ENCODE data around the gene SETD5. TPM values are rescaled to one million over a fixed set of nuclear protein-coding genes. Genes with fewer than 3 reads are reported as not detected.

The SETD5 gene
- polyA plus RNA-seq, 3 donors = 103 to 165 (median 163) TPM

DNA sequence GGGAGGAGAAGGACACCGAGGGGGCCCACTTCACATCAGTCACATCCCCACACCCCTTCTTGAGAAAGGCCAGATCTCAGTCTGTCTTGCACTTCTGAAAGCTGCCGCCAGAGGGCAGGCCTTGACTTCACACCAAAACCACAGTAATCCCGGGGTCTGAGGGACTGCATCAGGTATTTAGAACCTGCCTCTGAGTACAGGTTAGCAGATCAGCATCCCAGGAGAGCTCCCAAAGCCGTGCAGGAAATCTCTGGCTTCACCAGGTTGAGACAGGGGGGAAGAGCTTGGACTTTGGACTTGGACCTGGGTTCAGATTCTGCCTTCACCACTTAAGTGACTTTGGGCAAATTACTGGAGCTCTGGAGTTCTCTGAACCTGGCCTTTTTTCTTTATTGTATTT is 105.9 kb downstream of the SETD5 start:
- DNase-seq = peak; percentile 69

DNA sequence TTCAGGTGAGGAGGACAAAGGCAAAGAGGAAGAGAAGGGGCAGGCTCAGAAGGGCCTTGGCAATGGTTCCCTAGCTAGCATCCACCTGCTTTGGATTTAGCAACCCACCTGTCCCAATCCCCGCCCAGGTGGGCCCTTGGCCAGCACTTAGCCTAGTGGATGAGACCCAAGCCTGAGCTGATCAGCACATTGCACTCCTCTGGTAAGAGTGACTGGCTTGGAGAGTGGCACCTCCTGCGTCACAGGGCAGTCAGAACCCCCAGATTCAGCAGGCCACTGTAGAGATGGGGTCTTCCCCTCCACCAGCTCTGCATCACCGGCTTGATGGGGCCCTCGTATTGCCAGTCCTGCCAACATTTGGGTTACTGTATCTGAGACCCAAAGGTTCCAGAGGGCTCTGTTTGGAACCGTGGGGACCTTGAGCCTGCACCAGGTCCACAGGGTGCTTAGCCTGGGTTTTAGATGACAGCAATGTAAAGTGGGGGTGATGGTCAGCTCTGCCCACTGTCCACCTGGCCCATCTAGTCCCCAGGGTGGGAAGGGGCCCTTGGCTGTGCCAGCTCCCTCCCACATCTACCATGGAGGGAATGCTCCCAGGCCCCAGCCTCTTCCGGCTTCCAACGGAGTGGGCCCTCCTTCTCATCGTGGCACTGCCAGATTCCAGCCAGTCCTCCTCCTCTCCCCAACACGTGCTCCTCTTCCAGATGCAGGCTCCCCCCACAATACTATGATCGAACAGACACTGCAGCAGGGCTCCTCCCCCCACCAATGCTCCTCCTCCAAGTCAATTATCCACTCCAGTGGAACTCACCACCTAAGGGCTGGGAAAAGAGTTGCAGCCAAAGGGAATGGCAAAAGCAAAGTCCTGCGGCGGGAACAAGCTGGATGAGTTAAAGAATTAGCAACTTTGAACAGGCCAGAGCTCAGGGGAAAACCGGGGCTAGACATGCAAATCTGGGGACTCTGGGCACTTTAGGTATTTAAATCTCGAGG is 110.5 kb downstream of the SETD5 start:
- DNase-seq = no peak

DNA sequence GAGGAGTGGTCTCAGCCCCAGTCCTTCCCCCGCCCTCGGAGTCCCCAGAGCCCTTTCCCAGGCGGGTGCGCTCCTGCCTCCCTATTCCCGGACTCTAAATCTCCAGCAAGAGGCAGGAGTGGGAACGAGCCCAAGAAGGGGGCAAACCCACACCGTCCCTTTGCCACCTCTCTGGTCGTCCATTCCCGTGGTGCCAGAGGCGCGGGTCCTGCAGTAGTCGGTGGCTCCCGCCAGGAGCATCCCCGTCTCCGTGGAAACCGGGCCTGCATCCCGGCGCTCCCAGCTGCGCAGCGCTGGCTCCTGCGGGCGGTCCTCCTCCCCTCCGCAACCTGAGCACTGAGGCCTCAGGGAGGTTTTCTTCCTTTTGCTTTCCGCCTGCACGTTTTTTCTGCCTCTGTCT is 111.4 kb downstream of the SETD5 start:
- no peak for DNase-seq

DNA sequence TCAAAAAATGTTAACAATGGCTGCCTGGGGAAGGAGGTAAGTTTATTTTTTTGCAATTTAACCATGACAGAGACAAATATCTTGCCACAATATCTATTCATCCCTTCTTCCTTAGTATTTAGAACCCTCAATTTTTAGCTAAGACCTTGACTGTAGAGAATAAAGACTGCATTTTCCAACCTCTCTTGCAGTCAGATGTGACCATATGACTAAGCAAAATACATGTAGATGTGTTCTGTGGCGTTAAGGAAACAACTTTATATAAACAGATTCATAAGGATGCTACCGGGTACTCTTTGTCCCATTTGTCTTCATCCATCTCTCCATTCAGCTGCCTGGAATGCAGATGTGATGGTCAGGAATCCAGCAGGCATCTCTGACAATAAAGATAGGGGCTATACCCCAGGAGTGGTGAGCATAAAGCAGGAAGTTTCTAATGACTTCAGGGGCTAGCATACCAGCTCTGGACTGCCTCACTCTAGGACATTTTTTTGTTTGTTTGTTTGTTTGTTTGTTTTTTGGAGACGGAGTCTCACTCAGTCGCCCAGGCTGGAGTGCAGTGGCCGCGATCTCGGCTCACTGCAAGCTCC is 115.1 kb downstream of the SETD5 start:
- no peak for DNase-seq

DNA sequence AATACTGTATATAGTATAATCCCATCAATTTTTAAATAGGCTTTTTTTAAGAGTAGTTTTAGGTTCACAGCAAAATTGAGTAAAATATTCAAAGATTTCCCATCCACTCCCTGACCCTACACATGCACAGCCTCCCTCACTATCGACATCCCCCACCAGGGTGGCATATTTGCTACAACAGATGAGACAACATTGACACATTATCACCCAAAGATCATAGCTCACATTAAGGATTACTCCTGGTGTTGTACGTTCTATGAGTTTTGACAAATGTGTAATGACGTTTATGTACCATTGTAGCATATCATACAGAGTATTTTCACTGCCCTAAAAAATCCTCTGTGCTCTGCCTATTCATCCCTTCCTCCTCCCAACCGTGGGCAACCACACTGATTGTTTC is 116.9 kb downstream of the SETD5 start:
- no peak for DNase-seq

DNA sequence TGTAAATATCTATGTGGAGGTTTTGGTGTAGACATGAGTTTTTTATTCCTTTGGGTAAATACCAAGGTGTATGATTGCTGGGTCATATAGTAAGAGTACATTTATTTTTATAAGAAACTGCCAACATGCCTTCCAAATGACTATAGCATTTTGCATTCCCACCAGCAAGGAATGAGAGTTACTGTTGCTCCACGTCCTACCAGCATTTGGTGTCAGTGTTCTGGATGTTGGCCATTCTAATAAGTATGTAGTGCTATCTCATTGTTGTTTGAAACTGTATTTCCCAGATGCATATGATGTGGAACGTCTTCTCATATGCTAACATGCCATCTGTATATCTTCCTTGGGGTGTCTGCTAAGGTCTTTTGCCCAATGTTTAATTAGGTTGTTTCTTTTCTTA is 117.5 kb downstream of the SETD5 start:
- DNase-seq = no peak

DNA sequence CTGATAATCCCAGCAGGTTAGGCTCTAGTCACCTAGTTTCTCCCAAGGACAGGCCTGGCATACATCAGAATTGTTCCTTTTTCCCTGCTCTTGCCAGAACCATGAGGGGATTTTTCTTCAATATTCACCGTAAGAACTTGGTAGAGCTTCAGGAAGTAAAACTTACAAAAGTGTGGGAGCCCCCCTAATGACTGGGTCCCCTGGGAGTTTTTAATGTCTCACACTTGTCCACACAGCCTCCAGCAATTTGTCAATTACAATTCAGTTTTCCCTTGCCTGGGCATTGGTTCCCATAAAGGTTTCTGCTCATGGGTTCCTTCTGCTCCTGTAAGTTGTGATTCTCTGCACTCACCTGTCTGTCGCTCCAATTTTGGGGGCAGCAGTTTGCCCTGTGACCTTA is 127.7 kb downstream of the SETD5 start:
- DNase-seq = no peak

Other genes with a start within 250 kb of the SETD5 start
- 10 to 100 TPM; 15.3 to 22.8 (median 18.9) TPM for gene SRGAP3, start 148.0 kb upstream of the SETD5 start, polyA plus RNA-seq (ENCODE audit: insufficient read length in 3 of 3)
- gene THUMPD3, start 34.6 kb upstream of the SETD5 start, polyA plus RNA-seq (ENCODE audit: insufficient read length in 3 of 3) = 10 to 100 TPM; 47.0 to 70.4 (median 60.0) TPM
- under 1 TPM; 0.04 to 0.09 (median 0.06) TPM for gene LHFPL4, start 156.2 kb downstream of the SETD5 start, polyA plus RNA-seq (ENCODE audit: insufficient read length in 3 of 3)